ENCODE measurements around the gene SMIM22.

SMIM22 gene

GRCh38 chr16:4826980-4827379 is 31.8 kb downstream of the SMIM22 start:
- no peak for TF ChIP-seq CTCF (IDR thresholded peaks at IDR 0.05; ENCODE audit: borderline replicate concordance, insufficient read depth, low read depth, low read length)
- H3K4me3 ChIP-seq (ENCODE audit: low read depth, low read length), result no peak overlapping the region

- no peak overlapping the region for H3K4me3 ChIP-seq (ENCODE audit: low read depth, low read length)
- TF ChIP-seq CTCF (IDR thresholded peaks at IDR 0.05; ENCODE audit: borderline replicate concordance, insufficient read depth, low read depth, low read length), result no peak
Measured at GRCh38 chr16:4828567-4829321, 33.6 kb downstream of the SMIM22 start.

GRCh38 chr16:4830408-4830807 is 35.2 kb downstream of the SMIM22 start:
- no peak overlapping the region for H3K4me3 ChIP-seq (ENCODE audit: low read depth, low read length)

DNA sequence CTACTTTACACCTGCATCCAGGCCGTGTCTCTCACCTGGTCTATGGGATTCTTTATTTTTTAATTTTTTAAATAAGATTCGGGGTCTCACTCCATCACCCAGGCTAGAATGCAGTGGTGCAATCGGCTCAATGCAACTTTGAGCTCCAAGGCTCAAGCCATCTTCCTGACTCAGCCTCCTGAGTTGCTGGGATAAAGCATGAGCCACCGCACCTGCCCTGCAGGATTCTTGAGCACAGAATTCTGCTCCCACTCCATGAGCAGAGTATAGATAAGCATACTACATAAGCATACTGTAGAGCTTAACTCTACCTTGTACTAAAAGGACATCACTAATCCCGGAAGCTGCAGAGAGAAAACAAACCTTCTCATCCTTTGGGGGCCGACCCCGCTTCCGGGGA is 36.4 kb downstream of the SMIM22 start:
- no peak for TF ChIP-seq CTCF (IDR thresholded peaks at IDR 0.05; ENCODE audit: borderline replicate concordance, insufficient read depth, low read depth, low read length)
- no peak overlapping the region for H3K4me3 ChIP-seq (ENCODE audit: low read depth, low read length)

More at GRCh38 chr16:4830408-4830807, 35.2 kb downstream of the SMIM22 start:
- TF ChIP-seq CTCF (IDR thresholded peaks at IDR 0.05; ENCODE audit: borderline replicate concordance, insufficient read depth, low read depth, low read length), result no peak

- H3K4me3 ChIP-seq (ENCODE audit: low read depth, low read length), result no peak overlapping the region
- TF ChIP-seq CTCF (IDR thresholded peaks at IDR 0.05; ENCODE audit: borderline replicate concordance, insufficient read depth, low read depth, low read length), result no peak
Measured at GRCh38 chr16:4832698-4833343, 37.7 kb downstream of the SMIM22 start.

- no peak overlapping the region for H3K4me3 ChIP-seq (ENCODE audit: low read depth, low read length)
- TF ChIP-seq CTCF (IDR thresholded peaks at IDR 0.05; ENCODE audit: borderline replicate concordance, insufficient read depth, low read depth, low read length), result no peak
Measured at GRCh38 chr16:4833584-4833983, 38.4 kb downstream of the SMIM22 start.

DNA sequence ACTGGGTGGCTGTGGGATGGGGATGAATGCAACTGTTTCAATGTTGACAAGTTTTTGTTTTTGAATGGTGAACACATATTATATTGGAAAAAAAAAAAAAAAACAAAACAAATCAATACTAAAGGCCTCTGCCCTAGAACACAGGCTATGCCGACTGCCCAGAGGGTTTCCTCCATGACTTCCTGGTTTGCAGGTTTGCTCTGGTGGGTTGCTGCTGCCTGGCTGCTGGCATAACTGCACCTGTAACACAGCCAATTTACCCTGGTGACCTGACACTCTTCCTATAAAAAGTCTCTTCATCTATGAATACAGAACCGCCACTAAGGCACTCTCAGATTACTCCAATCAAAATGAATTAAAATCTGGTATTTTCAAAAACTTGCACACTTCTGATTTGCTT is 41.6 kb downstream of the SMIM22 start:
- no peak overlapping the region for H3K4me3 ChIP-seq (ENCODE audit: low read depth, low read length)
- no peak for TF ChIP-seq CTCF (IDR thresholded peaks at IDR 0.05; ENCODE audit: borderline replicate concordance, insufficient read depth, low read depth, low read length)

Measured in GM12875 (cell line).